Activated CD4-positive, alpha-beta T cell treated with anti-CD3 and anti-CD28 coated beads for 1 hour (primary cell): Measurements from ENCODE around the gene PRELID2.
"Not testable (repeated sequence)": the region's sequence is repeated elsewhere in the genome, so short reads cannot be mapped to it uniquely, and the experiment has no call there.

Source experiments
- DNase-seq: peaks from one replicate; pipeline ENCODE4 v3.0.0-alpha.2; 2020

PRELID2 gene

GRCh38 chr5:145834917-145835847 is at the start of gene PRELID2:
Gene PRELID2 (minus strand): TSS chr5:145835342. CDS start chr5:145835251, 91 bp downstream.
- DNase-seq: peak; percentile 24

- DNase-seq: no peak
Measured at GRCh38 chr5:145874765-145875164, 39.6 kb upstream of the PRELID2 start.

- DNase-seq: no peak
Measured at GRCh38 chr5:145872914-145873313, 37.8 kb upstream of the PRELID2 start, which contains the start of gene GRXCR2. Gene GRXCR2 (minus strand): TSS chr5:145873014. CDS start chr5:145872968, 46 bp downstream.

- no peak for DNase-seq
Measured at GRCh38 chr5:145872486-145872885, 37.3 kb upstream of the PRELID2 start.

- DNase-seq: no peak
Measured at GRCh38 chr5:145869753-145870152, 34.6 kb upstream of the PRELID2 start.

- no peak for DNase-seq
Measured at GRCh38 chr5:145867806-145868205, 32.7 kb upstream of the PRELID2 start.

- not testable (repeated sequence) for DNase-seq
Measured at GRCh38 chr5:145864432-145864831, 29.3 kb upstream of the PRELID2 start.

GRCh38 chr5:145863003-145863402 is 27.9 kb upstream of the PRELID2 start:
- DNase-seq: no peak

GRCh38 chr5:145859897-145860296 is 24.8 kb upstream of the PRELID2 start:
- DNase-seq: no peak

- no peak for DNase-seq
Measured at GRCh38 chr5:145859453-145859852, 24.3 kb upstream of the PRELID2 start.

- DNase-seq: no peak
Measured at GRCh38 chr5:145858959-145859358, 23.8 kb upstream of the PRELID2 start.

- no peak for DNase-seq
Measured at GRCh38 chr5:145856285-145856818, 21.2 kb upstream of the PRELID2 start.

GRCh38 chr5:145855763-145856267 is 20.7 kb upstream of the PRELID2 start:
- no peak for DNase-seq

GRCh38 chr5:145854651-145855258 is 19.6 kb upstream of the PRELID2 start:
- DNase-seq: no peak

- no peak for DNase-seq
Measured at GRCh38 chr5:145853781-145854376, 18.7 kb upstream of the PRELID2 start.

GRCh38 chr5:145852990-145853389 is 17.8 kb upstream of the PRELID2 start:
- no peak for DNase-seq

- DNase-seq: no peak
Measured at GRCh38 chr5:145848854-145849253, 13.7 kb upstream of the PRELID2 start.

GRCh38 chr5:145847499-145848497 is 12.7 kb upstream of the PRELID2 start:
- no peak for DNase-seq

- no peak for DNase-seq
Measured at GRCh38 chr5:145846081-145846480, 10.9 kb upstream of the PRELID2 start.

GRCh38 chr5:145841299-145841698 is 6.2 kb upstream of the PRELID2 start:
- DNase-seq: no peak

- no peak for DNase-seq
Measured at GRCh38 chr5:145840458-145841132, 5.5 kb upstream of the PRELID2 start.
